ENCODE data around the gene PHC3.
"Not testable (repeated sequence)": the region's sequence is repeated elsewhere in the genome, so short reads cannot be mapped to it uniquely, and the experiment has no call there.

The PHC3 gene

DNA sequence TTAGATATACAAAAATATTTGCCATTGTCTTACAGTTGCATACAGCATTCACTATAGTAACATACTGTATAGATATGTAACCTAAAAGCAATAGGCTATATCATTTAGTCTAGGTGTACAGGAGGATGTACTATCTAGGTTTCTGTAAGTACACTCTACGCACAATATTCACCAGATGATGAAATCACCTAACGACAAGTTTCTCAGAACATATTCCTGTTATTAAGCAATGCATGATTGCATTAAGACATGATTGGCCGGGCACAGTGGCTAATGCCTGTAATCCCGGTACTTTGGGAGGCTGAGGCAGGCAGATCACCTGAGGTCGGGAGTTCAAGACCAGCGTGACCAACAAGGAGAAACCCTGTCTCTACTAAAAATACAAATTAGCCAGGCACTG is 26.2 kb upstream of the PHC3 start:
- Histone ChIP-seq H3K9ac (ENCODE audit: low read depth in 1 of 2, low read length in 2 of 2) (no peak overlapping the region), H3K36me3 (ENCODE audit: control insufficient read depth in 1 of 2, insufficient read depth in 2 of 2, low read length in 2 of 2) (no peaks in the 10 kb centered on the region), H3K4me3 (ENCODE audit: low read depth in 1 of 2, low read length in 2 of 2) (no peak overlapping the region), H3K9me3 (ENCODE audit: control insufficient read depth in 1 of 2, low read length in 2 of 2) (no peaks in the 10 kb centered on the region), H3K4me1 (ENCODE audit: control insufficient read depth in 1 of 2, insufficient read depth in 2 of 2, low read length in 2 of 2) (peaks cover 5 to 8% of the 10 kb centered on the region in 2 donors), H3K27ac (ENCODE audit: low read depth, low read length) (no peak overlapping the region), H3K27me3 (ENCODE audit: control insufficient read depth in 1 of 2, insufficient read depth in 2 of 2, low read length in 2 of 2) (no peaks in the 10 kb centered on the region)

DNA sequence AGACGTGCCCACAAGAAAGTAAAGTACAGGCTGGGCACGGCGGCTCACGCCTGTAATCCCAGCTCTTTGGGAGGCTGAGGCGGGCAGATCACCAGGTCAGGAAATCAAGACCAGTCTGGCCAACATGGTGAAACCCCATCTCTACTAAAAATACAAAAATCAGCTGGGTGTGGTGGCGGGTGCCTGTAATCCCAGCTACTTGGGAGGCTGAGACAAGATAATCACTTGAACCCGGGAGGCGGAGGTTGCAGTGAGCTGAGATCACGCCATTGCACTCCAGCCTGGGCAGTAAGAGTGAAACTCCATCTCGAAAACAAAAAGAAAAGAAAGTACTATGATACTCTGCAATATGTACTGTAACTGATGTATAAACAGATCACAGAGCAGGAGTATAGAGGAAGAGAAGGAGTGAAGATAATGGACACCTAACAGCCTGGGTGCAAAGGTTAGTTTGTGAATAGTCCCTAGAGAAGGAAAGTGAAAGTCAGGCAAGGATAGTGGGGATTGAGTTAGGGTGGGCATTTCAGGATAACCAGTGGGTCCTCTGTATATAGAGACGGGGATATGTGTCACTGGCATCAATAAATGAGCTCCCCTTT is 24.7 kb upstream of the PHC3 start:
- not testable (repeated sequence) for H3K9me3 ChIP-seq (ENCODE audit: control insufficient read depth in 1 of 2, low read length in 2 of 2); H3K27ac ChIP-seq (ENCODE audit: low read depth, low read length); H3K9ac ChIP-seq (ENCODE audit: low read depth in 1 of 2, low read length in 2 of 2); H3K4me1 ChIP-seq (ENCODE audit: control insufficient read depth in 1 of 2, insufficient read depth in 2 of 2, low read length in 2 of 2); H3K27me3 ChIP-seq (ENCODE audit: control insufficient read depth in 1 of 2, insufficient read depth in 2 of 2, low read length in 2 of 2); H3K4me3 ChIP-seq (ENCODE audit: low read depth in 1 of 2, low read length in 2 of 2); H3K36me3 ChIP-seq (ENCODE audit: control insufficient read depth in 1 of 2, insufficient read depth in 2 of 2, low read length in 2 of 2)

DNA sequence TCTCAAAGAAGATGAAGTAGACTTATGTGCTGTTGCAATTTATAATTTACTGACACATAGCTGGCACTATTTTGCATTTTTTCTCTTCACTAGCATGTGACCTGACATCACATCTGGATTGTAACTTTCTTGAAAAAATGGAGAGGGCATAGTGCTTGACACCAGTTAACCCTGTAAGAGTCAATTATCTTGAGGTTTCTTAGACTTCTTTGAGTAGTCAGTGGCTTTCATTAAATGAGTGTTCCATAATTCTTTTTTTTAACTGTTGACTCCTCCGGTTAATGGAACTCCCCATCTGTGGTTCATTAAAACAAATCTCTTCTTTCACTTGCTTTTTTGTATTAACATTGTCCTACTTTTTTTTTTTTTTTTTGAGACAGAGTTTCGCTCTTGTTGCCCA is 23.8 kb upstream of the PHC3 start:
- Histone ChIP-seq H3K4me3 (ENCODE audit: low read depth in 1 of 2, low read length in 2 of 2) (no peak overlapping the region), H3K4me1 (ENCODE audit: control insufficient read depth in 1 of 2, insufficient read depth in 2 of 2, low read length in 2 of 2) (peaks cover 5 to 8% of the 10 kb centered on the region in 2 donors), H3K27ac (ENCODE audit: low read depth, low read length) (no peak overlapping the region), H3K9me3 (ENCODE audit: control insufficient read depth in 1 of 2, low read length in 2 of 2) (no peaks in the 10 kb centered on the region), H3K36me3 (ENCODE audit: control insufficient read depth in 1 of 2, insufficient read depth in 2 of 2, low read length in 2 of 2) (no peaks in the 10 kb centered on the region), H3K9ac (ENCODE audit: low read depth in 1 of 2, low read length in 2 of 2) (no peak overlapping the region), H3K27me3 (ENCODE audit: control insufficient read depth in 1 of 2, insufficient read depth in 2 of 2, low read length in 2 of 2) (no peaks in the 10 kb centered on the region)

DNA sequence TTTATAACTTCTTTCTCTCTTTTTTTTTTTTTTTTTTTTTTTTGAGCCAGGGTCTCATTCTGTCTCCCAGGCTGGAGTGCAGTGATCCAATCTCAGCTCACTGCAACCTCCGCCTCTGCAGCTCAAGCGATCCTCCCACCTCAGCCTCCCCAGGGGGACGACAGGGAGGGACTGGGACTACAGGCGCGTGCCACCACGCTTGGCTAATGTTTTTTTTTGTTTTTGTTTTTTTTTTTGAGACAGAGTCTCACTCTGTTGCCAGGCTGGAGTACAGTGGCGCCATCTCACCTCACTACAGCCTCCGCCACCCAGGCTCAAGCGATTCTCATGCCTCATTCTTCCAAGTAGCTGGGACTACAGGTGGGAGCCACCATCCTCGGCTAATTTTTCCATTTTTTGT is 23.0 kb upstream of the PHC3 start:
- no peaks in the 10 kb centered on the region for H3K27me3 ChIP-seq (ENCODE audit: control insufficient read depth in 1 of 2, insufficient read depth in 2 of 2, low read length in 2 of 2)
- H3K36me3 ChIP-seq (ENCODE audit: control insufficient read depth in 1 of 2, insufficient read depth in 2 of 2, low read length in 2 of 2), result no peaks in the 10 kb centered on the region
- peaks cover 5 to 8% of the 10 kb centered on the region in 2 donors for H3K4me1 ChIP-seq (ENCODE audit: control insufficient read depth in 1 of 2, insufficient read depth in 2 of 2, low read length in 2 of 2)
- H3K9ac ChIP-seq (ENCODE audit: low read depth in 1 of 2, low read length in 2 of 2), result no peak overlapping the region
- H3K4me3 ChIP-seq (ENCODE audit: low read depth in 1 of 2, low read length in 2 of 2), result no peak overlapping the region
- H3K9me3 ChIP-seq (ENCODE audit: control insufficient read depth in 1 of 2, low read length in 2 of 2), result no peaks in the 10 kb centered on the region
- H3K27ac ChIP-seq (ENCODE audit: low read depth, low read length), result no peak overlapping the region

DNA sequence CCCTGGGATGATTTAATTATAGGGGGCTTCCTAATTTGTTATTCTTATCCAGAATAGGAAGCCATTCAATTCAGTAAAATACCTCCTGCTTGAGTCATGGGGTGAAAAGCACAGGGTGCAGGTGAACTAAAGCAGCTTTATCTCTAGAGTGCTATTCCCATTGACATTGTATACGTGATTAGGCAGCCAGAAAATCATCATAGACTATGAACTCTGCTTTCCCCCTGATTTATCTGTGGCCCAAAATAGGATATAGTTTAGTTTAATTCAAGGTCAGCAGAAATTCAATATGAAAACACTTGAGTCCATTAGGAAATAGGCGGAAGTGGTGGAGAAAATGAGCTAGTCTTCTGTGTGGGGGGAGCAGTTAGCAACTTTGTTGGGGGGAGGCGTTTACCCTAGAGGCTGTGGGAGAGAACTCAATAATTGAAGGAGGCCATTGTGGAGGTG is 22.5 kb upstream of the PHC3 start:
- H3K9me3 ChIP-seq (ENCODE audit: control insufficient read depth in 1 of 2, low read length in 2 of 2), result no peaks in the 10 kb centered on the region
- no peaks in the 10 kb centered on the region for H3K36me3 ChIP-seq (ENCODE audit: control insufficient read depth in 1 of 2, insufficient read depth in 2 of 2, low read length in 2 of 2)
- H3K27ac ChIP-seq (ENCODE audit: low read depth, low read length), result no peak overlapping the region
- no peaks in the 10 kb centered on the region for H3K27me3 ChIP-seq (ENCODE audit: control insufficient read depth in 1 of 2, insufficient read depth in 2 of 2, low read length in 2 of 2)
- no peak overlapping the region for H3K9ac ChIP-seq (ENCODE audit: low read depth in 1 of 2, low read length in 2 of 2)
- peaks cover 5 to 8% of the 10 kb centered on the region in 2 donors for H3K4me1 ChIP-seq (ENCODE audit: control insufficient read depth in 1 of 2, insufficient read depth in 2 of 2, low read length in 2 of 2)
- H3K4me3 ChIP-seq (ENCODE audit: low read depth in 1 of 2, low read length in 2 of 2), result no peak overlapping the region

DNA sequence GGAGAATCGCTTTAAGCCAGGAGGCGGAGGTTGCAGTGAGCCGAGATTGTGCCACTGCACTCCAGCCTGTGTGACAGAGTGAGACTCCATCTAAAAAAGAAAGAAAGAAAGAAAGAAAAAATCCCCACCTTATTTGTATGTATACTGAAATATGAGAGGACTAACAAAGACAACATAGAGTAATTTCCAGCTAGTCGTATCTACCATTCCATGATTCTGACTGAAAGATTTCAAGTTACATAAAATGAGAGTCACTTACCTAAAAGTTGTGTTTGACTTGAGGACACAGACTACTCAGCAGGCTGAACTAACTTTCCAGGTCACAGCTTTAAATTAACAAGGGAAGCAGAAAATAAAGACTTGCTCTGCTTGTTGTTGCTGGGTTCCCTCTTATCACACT is 21.9 kb upstream of the PHC3 start:
- peaks cover 5 to 8% of the 10 kb centered on the region in 2 donors for H3K4me1 ChIP-seq (ENCODE audit: control insufficient read depth in 1 of 2, insufficient read depth in 2 of 2, low read length in 2 of 2)
- no peaks in the 10 kb centered on the region for H3K27me3 ChIP-seq (ENCODE audit: control insufficient read depth in 1 of 2, insufficient read depth in 2 of 2, low read length in 2 of 2)
- H3K27ac ChIP-seq (ENCODE audit: low read depth, low read length), result no peak overlapping the region
- no peak overlapping the region for H3K4me3 ChIP-seq (ENCODE audit: low read depth in 1 of 2, low read length in 2 of 2)
- H3K36me3 ChIP-seq (ENCODE audit: control insufficient read depth in 1 of 2, insufficient read depth in 2 of 2, low read length in 2 of 2), result no peaks in the 10 kb centered on the region
- no peaks in the 10 kb centered on the region for H3K9me3 ChIP-seq (ENCODE audit: control insufficient read depth in 1 of 2, low read length in 2 of 2)
- H3K9ac ChIP-seq (ENCODE audit: low read depth in 1 of 2, low read length in 2 of 2), result no peak overlapping the region

DNA sequence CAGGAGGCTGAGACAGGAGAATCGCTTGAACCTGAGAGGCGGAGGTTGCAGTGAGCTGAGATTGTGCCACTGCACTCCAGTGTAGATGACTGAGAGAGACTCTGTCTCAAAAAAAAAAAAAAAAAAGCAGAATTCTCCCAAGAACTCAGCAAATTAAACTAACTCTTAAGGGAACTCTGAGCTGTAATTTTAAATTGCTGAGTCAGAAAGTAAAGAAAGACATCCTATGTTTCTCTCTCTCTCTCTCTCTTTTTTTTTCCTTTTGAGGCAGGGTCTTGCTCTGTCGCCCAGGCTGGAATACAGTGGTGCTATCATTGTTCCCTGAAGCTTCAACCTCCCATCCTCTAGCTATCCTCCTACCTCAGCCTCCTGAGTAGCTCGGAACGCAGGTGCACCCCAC is 20.0 kb upstream of the PHC3 start:
- Histone ChIP-seq H3K27ac (ENCODE audit: low read depth, low read length) (no peak overlapping the region), H3K36me3 (ENCODE audit: control insufficient read depth in 1 of 2, insufficient read depth in 2 of 2, low read length in 2 of 2) (no peaks in the 10 kb centered on the region), H3K9me3 (ENCODE audit: control insufficient read depth in 1 of 2, low read length in 2 of 2) (no peaks in the 10 kb centered on the region), H3K27me3 (ENCODE audit: control insufficient read depth in 1 of 2, insufficient read depth in 2 of 2, low read length in 2 of 2) (no peaks in the 10 kb centered on the region), H3K4me1 (ENCODE audit: control insufficient read depth in 1 of 2, insufficient read depth in 2 of 2, low read length in 2 of 2) (peaks cover 5 to 8% of the 10 kb centered on the region in 2 donors), H3K4me3 (ENCODE audit: low read depth in 1 of 2, low read length in 2 of 2) (no peak overlapping the region), H3K9ac (ENCODE audit: low read depth in 1 of 2, low read length in 2 of 2) (no peak overlapping the region)

DNA sequence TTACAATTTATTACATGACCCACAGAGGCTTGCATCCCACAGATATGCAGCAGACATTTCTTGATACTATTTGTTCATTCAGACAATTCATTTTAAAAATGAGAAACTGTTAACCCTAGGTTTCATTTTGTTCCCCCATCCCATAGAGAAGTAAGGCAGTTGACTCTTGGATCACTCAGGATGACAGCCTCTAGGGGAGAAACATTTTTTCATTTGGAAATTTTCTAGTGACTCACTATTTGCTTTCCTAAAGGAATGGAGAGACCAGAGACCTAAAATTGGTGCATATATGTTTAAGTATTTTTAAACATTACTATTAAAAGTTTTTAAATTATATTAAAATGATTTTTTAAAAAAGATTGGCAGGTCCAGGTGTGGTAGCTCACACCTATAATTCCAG is 19.5 kb upstream of the PHC3 start:
- Histone ChIP-seq H3K4me1 (ENCODE audit: control insufficient read depth in 1 of 2, insufficient read depth in 2 of 2, low read length in 2 of 2) (peaks cover 5 to 8% of the 10 kb centered on the region in 2 donors), H3K36me3 (ENCODE audit: control insufficient read depth in 1 of 2, insufficient read depth in 2 of 2, low read length in 2 of 2) (no peaks in the 10 kb centered on the region), H3K9me3 (ENCODE audit: control insufficient read depth in 1 of 2, low read length in 2 of 2) (no peaks in the 10 kb centered on the region), H3K27ac (ENCODE audit: low read depth, low read length) (no peak overlapping the region), H3K27me3 (ENCODE audit: control insufficient read depth in 1 of 2, insufficient read depth in 2 of 2, low read length in 2 of 2) (no peaks in the 10 kb centered on the region), H3K4me3 (ENCODE audit: low read depth in 1 of 2, low read length in 2 of 2) (no peak overlapping the region), H3K9ac (ENCODE audit: low read depth in 1 of 2, low read length in 2 of 2) (no peak overlapping the region)

DNA sequence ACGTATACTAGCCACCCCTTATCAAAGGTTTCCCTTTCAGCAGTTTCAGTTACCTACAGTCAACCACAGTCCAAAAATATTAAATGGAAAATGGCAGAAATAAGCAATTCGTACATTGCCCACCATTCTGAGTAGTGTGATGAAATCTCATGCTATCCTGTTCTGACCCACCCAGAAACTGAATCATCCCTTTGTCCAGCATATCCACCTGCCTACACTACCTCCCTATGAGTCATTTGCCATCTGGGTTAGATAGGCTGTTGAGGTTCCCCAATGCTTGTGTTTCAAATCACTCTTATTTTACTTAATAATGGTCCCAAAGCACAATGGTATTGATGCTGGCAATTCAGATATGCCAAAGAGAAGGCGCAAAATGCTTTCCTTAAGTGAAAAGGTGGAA is 15.3 kb upstream of the PHC3 start:
- H3K4me3 ChIP-seq (ENCODE audit: low read depth in 1 of 2, low read length in 2 of 2), result no peak overlapping the region
- H3K36me3 ChIP-seq (ENCODE audit: control insufficient read depth in 1 of 2, insufficient read depth in 2 of 2, low read length in 2 of 2), result no peaks in the 10 kb centered on the region
- no peaks in the 10 kb centered on the region for H3K9me3 ChIP-seq (ENCODE audit: control insufficient read depth in 1 of 2, low read length in 2 of 2)
- no peak overlapping the region for H3K27ac ChIP-seq (ENCODE audit: low read depth, low read length)
- no peaks in the 10 kb centered on the region for H3K27me3 ChIP-seq (ENCODE audit: control insufficient read depth in 1 of 2, insufficient read depth in 2 of 2, low read length in 2 of 2)
- no peak overlapping the region for H3K9ac ChIP-seq (ENCODE audit: low read depth in 1 of 2, low read length in 2 of 2)
- H3K4me1 ChIP-seq (ENCODE audit: control insufficient read depth in 1 of 2, insufficient read depth in 2 of 2, low read length in 2 of 2), result no peaks in the 10 kb centered on the region

DNA sequence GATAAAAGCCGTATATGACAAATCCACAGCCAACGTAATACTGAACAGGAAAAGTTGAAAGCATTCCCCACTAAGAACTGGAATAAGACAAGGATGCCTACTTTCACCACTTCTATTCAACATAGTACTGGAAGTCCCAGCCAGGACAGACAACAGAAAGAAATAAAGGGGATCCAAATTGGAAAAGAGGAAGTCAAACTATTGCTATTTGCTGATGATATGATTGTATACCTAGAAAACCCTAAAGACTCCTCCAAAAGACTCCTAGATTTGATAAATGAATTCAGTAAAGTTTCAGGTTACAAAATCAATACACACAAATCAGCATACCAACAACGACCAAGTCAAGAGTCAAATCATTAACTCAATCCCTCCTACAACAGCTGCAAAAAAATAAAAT is 14.2 kb upstream of the PHC3 start:
- H3K27me3 ChIP-seq (ENCODE audit: control insufficient read depth in 1 of 2, insufficient read depth in 2 of 2, low read length in 2 of 2); H3K9ac ChIP-seq (ENCODE audit: low read depth in 1 of 2, low read length in 2 of 2); H3K4me3 ChIP-seq (ENCODE audit: low read depth in 1 of 2, low read length in 2 of 2); H3K9me3 ChIP-seq (ENCODE audit: control insufficient read depth in 1 of 2, low read length in 2 of 2); H3K36me3 ChIP-seq (ENCODE audit: control insufficient read depth in 1 of 2, insufficient read depth in 2 of 2, low read length in 2 of 2); H3K4me1 ChIP-seq (ENCODE audit: control insufficient read depth in 1 of 2, insufficient read depth in 2 of 2, low read length in 2 of 2); H3K27ac ChIP-seq (ENCODE audit: low read depth, low read length): not testable (repeated sequence)

Measured in duodenal mucosa (tissue), 2 donors.